HEK293 (cell line): ENCODE results near the gene MINPP1.

Experiments
- AEBP2 ChIP-seq: fragments of 450-650 bp; formaldehyde crosslinking; IDR thresholded peaks from 2 replicates; pipeline ENCODE4 v1.5.1; 2016; ENCODE audit warnings: missing biosample characterization, missing genetic modification characterization, borderline replicate concordance
- BCL6B ChIP-seq: fragments of 450-650 bp; formaldehyde crosslinking; IDR thresholded peaks from 2 replicates; pipeline ENCODE4 v1.5.1; 2017; ENCODE audit warnings: missing biosample characterization, missing genetic modification characterization
- KLF17 ChIP-seq: fragments of 450-650 bp; formaldehyde crosslinking; IDR thresholded peaks from 2 replicates; pipeline ENCODE4 v1.5.1; 2016; ENCODE audit warnings: missing biosample characterization, missing genetic modification characterization
- MYNN ChIP-seq: fragments of 450-650 bp; formaldehyde crosslinking; IDR thresholded peaks from 2 replicates; pipeline ENCODE4 v1.5.1; 2016; ENCODE audit warnings: missing biosample characterization, missing genetic modification characterization, borderline replicate concordance
- PRDM1 ChIP-seq: fragments of 450-650 bp; formaldehyde crosslinking; IDR thresholded peaks from 2 replicates; pipeline ENCODE4; 2016; ENCODE audit warnings: missing biosample characterization, missing genetic modification characterization
- SALL2 ChIP-seq: fragments of 450-650 bp; formaldehyde crosslinking; IDR thresholded peaks from 2 replicates; pipeline ENCODE4 v1.5.0; 2017; ENCODE audit warnings: missing biosample characterization, mild to moderate bottlenecking, missing genetic modification characterization, borderline replicate concordance
- ZBTB11 ChIP-seq: fragments of 450-650 bp; formaldehyde crosslinking; conservative IDR thresholded peaks from 2 replicates; pipeline ENCODE4 v1.5.1; 2016; ENCODE audit warnings: low read depth, missing biosample characterization, missing genetic modification characterization
- ZIC2 ChIP-seq: fragments of 450-650 bp; formaldehyde crosslinking; IDR thresholded peaks from 2 replicates; pipeline ENCODE4 v1.5.1; 2016; ENCODE audit warnings: missing biosample characterization, missing genetic modification characterization
- ZNF112 ChIP-seq: fragments of 450-650 bp; formaldehyde crosslinking; IDR thresholded peaks from 2 replicates; pipeline ENCODE4 v1.5.0; 2017; ENCODE audit warnings: missing biosample characterization, missing genetic modification characterization
- ZNF18 ChIP-seq: fragments of 450-650 bp; formaldehyde crosslinking; IDR thresholded peaks from 2 replicates; pipeline ENCODE4 v1.5.1; 2016; ENCODE audit warnings: missing biosample characterization, missing genetic modification characterization
- ZNF280D ChIP-seq: fragments of 450-650 bp; formaldehyde crosslinking; IDR thresholded peaks from 2 replicates; pipeline ENCODE4 v1.5.1; 2016; ENCODE audit warnings: missing biosample characterization, missing genetic modification characterization
- ZNF302 ChIP-seq: fragments of 450-650 bp; formaldehyde crosslinking; IDR thresholded peaks from 2 replicates; pipeline ENCODE4 v1.5.1; 2016; ENCODE audit warnings: missing biosample characterization, missing genetic modification characterization, low read depth
- ZNF37A ChIP-seq: fragments of 450-650 bp; IDR thresholded peaks from 2 replicates; pipeline ENCODE4 v1.5.1; 2018; ENCODE audit warnings: missing biosample characterization, missing genetic modification characterization
- ZNF416 ChIP-seq: fragments of 450-650 bp; formaldehyde crosslinking; IDR thresholded peaks from 2 replicates; pipeline ENCODE4 v1.5.1; 2016; ENCODE audit warnings: missing biosample characterization, missing genetic modification characterization
- ZNF501 ChIP-seq: fragments of 450-650 bp; formaldehyde crosslinking; IDR thresholded peaks from 2 replicates; pipeline ENCODE4 v1.5.1; 2016; ENCODE audit warnings: missing biosample characterization, missing genetic modification characterization
- ZNF518A ChIP-seq: fragments of 450-650 bp; formaldehyde crosslinking; conservative IDR thresholded peaks from 2 replicates; pipeline ENCODE4 v1.5.1; 2016; ENCODE audit warnings: low read depth, missing biosample characterization, missing genetic modification characterization
- ZNF626 ChIP-seq: fragments of 450-650 bp; sonication (Bioruptor Pico); formaldehyde crosslinking; IDR thresholded peaks from 2 replicates; pipeline ENCODE4 v1.5.1; 2018; ENCODE audit warnings: missing biosample characterization, missing genetic modification characterization, inconsistent platforms
- ZNF660 ChIP-seq: fragments of 450-650 bp; IDR thresholded peaks from 2 replicates; pipeline ENCODE4 v1.5.1; 2018; ENCODE audit warnings: missing biosample characterization, mild to moderate bottlenecking, missing genetic modification characterization
- ZSCAN23 ChIP-seq: fragments of 450-650 bp; formaldehyde crosslinking; IDR thresholded peaks from 2 replicates; pipeline ENCODE4 v1.5.1; 2016; ENCODE audit warnings: missing biosample characterization, missing genetic modification characterization

Gene MINPP1

GRCh38 chr10:87585565-87586514 lies 81.1 kb downstream of the MINPP1 start (continued):
- TF ChIP-seq ZBTB11 (tag by site-specific recombination) (no peak), ZNF18 (tag by site-specific recombination) (no peak), BCL6B (peak; percentile 94), ZNF518A (tag by site-specific recombination) (0 out of 2 replicates have a peak, but pooled peaks have one; percentile 40), SALL2 (tag by site-specific recombination) (peak; percentile 89; the same call in 1 of the 2 replicates), MYNN (no peak), ZSCAN23 (peak; percentile 69; the same call in 1 of the 2 replicates), KLF17 (tag by site-specific recombination) (peak; percentile 72), AEBP2 (no peak), ZNF416 (tag by site-specific recombination) (no peak), ZNF37A (tag by site-specific recombination) (peak; percentile 98), ZNF660 (tag by site-specific recombination) (peak; percentile 100), PRDM1 (tag by site-specific recombination) (peak; percentile 91), ZNF280D (tag by site-specific recombination) (no peak), ZNF501 (peak; percentile 51; the same call in 1 of the 2 replicates), ZNF302 (tag by site-specific recombination) (no peak), ZIC2 (no peak), ZNF626 (tag by site-specific recombination) (peak; percentile 100), ZNF112 (tag by site-specific recombination) (peak; percentile 98)
